ENCODE measurements around the gene KAZN.

- TF ChIP-seq ZNF565 (CRISPR knock-in tag; conservative IDR thresholded peaks at IDR 0.05; ENCODE audit: low read depth) (no peak), GLIS3 (CRISPR knock-in tag; IDR thresholded peaks at IDR 0.05) (no peak), ZFP30 (CRISPR knock-in tag; IDR thresholded peaks at IDR 0.05) (no peak), OSR1 (CRISPR knock-in tag; IDR thresholded peaks at IDR 0.05) (no peak), CREB5 (CRISPR knock-in tag; IDR thresholded peaks at IDR 0.05; ENCODE audit: low read depth) (no peak), RARB (CRISPR knock-in tag; IDR thresholded peaks at IDR 0.05) (no peak)
Measured at GRCh38 chr1:14954210-14954609, 355.7 kb downstream of the KAZN start.
